ENCODE measurements around the gene EREG. TPM values are rescaled to one million over a fixed set of nuclear protein-coding genes. Genes with fewer than 3 reads are reported as not detected.

Gene EREG
- total and polyA plus RNA-seq, 2 donors: 0.16 to 0.38 TPM

DNA sequence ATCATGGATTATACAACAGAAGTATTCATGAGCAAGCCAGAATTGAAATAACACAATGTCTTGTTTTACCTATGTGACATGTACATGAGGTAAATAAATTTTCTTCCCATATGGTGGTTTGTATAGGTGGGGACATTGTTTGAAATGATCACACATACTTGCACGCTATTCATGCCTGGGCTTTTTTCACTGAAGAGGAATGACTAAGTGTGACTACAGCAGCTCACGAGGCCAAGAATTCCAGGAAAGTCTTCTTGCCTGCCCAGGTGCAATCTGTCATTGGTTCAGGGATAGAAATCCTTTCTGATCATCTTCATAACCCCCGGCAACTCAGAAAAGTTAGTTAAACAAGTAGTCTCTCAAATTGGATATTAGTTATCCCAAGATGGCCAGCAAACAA is 43.7 kb downstream of the EREG start:
- H3K27ac ChIP-seq (ENCODE audit: low read depth): no peak overlapping the region
- no peaks in the 10 kb centered on the region for H3K4me1 ChIP-seq (ENCODE audit: insufficient read depth)
- no peak for DNase-seq (ENCODE audit: extremely low spot score)
- H3K4me3 ChIP-seq (ENCODE audit: low read depth, low read length): no peak overlapping the region
- H3K36me3 ChIP-seq (ENCODE audit: insufficient read depth): no peaks in the 10 kb centered on the region
- WGBS: 84% methylated on average over 3 of the region's 3 CpGs

DNA sequence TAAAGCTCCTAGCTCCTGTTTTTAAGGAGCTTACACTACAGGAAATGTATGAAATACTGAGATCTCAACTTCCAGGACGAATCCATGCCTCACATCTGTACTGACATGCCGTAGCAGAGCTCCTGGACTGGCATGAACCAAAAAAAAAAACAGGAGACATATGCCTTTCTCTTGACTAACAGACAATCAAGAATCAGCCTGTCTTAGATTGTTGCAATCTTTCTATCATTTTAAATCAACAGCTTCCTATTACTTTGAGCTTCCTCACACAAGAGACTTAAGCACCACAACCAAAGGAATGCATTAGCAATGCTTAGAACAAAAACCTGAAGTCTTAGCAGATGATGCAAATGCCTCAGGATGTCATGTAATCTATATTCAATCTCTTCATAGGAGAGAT is 45.3 kb downstream of the EREG start:
- H3K4me3 ChIP-seq (ENCODE audit: low read depth, low read length): no peak overlapping the region
- H3K36me3 ChIP-seq (ENCODE audit: insufficient read depth): no peaks in the 10 kb centered on the region
- H3K4me1 ChIP-seq (ENCODE audit: insufficient read depth): no peaks in the 10 kb centered on the region
- 78% methylated on average over 2 of the region's 2 CpGs for WGBS
- no peak for DNase-seq (ENCODE audit: extremely low spot score)
- H3K27ac ChIP-seq (ENCODE audit: low read depth): no peak overlapping the region

- no peak for DNase-seq (ENCODE audit: extremely low spot score)
- Histone ChIP-seq H3K36me3 (ENCODE audit: insufficient read depth) (no peaks in the 10 kb centered on the region), H3K27ac (ENCODE audit: low read depth) (no peak overlapping the region), H3K4me3 (ENCODE audit: low read depth, low read length) (no peak overlapping the region), H3K4me1 (ENCODE audit: insufficient read depth) (no peaks in the 10 kb centered on the region)
These were observed 47.3 kb downstream of the EREG start for GRCh38 chr4:74412225-74412624.

GRCh38 chr4:74413265-74413664 is 48.3 kb downstream of the EREG start:
- H3K4me3 ChIP-seq (ENCODE audit: low read depth, low read length): no peak overlapping the region
- no peak overlapping the region for H3K27ac ChIP-seq (ENCODE audit: low read depth)
- no peak for DNase-seq (ENCODE audit: extremely low spot score)
- no peaks in the 10 kb centered on the region for H3K36me3 ChIP-seq (ENCODE audit: insufficient read depth)
- H3K4me1 ChIP-seq (ENCODE audit: insufficient read depth): no peaks in the 10 kb centered on the region

GRCh38 chr4:74414149-74414809 is 49.3 kb downstream of the EREG start:
- WGBS: 66% methylated on average over 5 of the region's 5 CpGs
- Histone ChIP-seq H3K4me3 (ENCODE audit: low read depth, low read length) (no peak overlapping the region), H3K4me1 (ENCODE audit: insufficient read depth) (no peaks in the 10 kb centered on the region), H3K36me3 (ENCODE audit: insufficient read depth) (no peaks in the 10 kb centered on the region), H3K27ac (ENCODE audit: low read depth) (no peak overlapping the region)
- no peak for DNase-seq (ENCODE audit: extremely low spot score)

- whole genome bisulfite sequencing: 85% methylated on average over 3 of the region's 3 CpGs
- H3K27ac ChIP-seq (ENCODE audit: low read depth): no peak overlapping the region
- H3K4me1 ChIP-seq (ENCODE audit: insufficient read depth): no peaks in the 10 kb centered on the region
- no peak overlapping the region for H3K4me3 ChIP-seq (ENCODE audit: low read depth, low read length)
- no peaks in the 10 kb centered on the region for H3K36me3 ChIP-seq (ENCODE audit: insufficient read depth)
- DNase-seq (ENCODE audit: extremely low spot score): no peak
These were observed 50.8 kb downstream of the EREG start for GRCh38 chr4:74415602-74416300.

DNA sequence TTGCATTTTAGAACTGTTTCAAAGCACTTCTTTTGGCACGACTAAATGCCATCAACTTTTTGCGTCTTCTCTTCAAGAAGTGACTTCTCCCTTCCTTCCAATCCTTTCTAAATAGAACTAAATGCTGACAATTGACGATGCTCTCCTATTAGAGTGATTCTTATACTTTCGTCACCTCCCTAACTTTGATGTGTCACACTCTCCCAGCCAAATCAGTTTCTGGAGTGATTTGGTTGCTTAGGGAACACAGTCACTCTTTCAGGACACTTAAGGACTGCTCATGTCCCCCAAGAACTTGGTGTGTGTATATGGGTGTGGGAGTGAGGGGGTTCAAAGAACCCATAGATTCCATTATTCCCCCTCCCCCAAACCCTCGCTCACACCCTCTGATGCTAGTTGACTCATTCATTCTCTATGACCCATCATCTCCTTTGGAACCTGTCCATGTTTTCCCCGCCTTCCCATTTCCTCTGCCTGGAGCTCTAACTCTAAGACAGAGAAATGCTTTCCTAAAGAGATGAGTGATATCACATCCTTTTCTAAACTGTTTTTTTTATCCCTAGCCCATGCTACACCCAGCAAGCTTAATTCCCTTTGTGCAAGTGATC is 53.2 kb downstream of the EREG start:
- 83% methylated on average over 6 of the region's 6 CpGs for WGBS
- DNase-seq (ENCODE audit: extremely low spot score): no peak
- Histone ChIP-seq H3K27ac (ENCODE audit: low read depth) (no peak overlapping the region), H3K36me3 (ENCODE audit: insufficient read depth) (no peaks in the 10 kb centered on the region), H3K4me3 (ENCODE audit: low read depth, low read length) (no peak overlapping the region), H3K4me1 (ENCODE audit: insufficient read depth) (no peaks in the 10 kb centered on the region)

DNA sequence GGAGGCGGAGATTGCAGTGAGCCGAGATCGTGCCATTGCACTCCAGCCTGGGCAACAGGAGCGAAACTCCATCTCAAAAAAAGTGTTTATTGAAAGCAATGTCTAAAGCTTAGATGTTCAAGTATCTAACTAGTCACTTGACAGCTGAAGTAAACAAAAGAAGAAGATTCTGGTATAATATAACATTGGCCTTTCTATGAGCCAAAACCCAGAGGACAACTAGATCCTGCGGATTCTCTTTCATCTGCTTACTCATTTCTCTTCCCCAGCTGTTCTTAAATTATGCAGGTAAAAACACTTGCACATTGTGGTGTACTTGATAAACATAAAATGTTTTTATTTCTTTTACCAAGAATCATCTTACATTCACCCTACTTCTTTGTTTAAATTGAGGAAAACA is 55.9 kb downstream of the EREG start:
- H3K27ac ChIP-seq (ENCODE audit: low read depth): no peak overlapping the region
- WGBS: 57% methylated on average over 5 of the region's 5 CpGs
- no peaks in the 10 kb centered on the region for H3K36me3 ChIP-seq (ENCODE audit: insufficient read depth)
- DNase-seq (ENCODE audit: extremely low spot score): no peak
- H3K4me1 ChIP-seq (ENCODE audit: insufficient read depth): no peaks in the 10 kb centered on the region
- no peak overlapping the region for H3K4me3 ChIP-seq (ENCODE audit: low read depth, low read length)

DNA sequence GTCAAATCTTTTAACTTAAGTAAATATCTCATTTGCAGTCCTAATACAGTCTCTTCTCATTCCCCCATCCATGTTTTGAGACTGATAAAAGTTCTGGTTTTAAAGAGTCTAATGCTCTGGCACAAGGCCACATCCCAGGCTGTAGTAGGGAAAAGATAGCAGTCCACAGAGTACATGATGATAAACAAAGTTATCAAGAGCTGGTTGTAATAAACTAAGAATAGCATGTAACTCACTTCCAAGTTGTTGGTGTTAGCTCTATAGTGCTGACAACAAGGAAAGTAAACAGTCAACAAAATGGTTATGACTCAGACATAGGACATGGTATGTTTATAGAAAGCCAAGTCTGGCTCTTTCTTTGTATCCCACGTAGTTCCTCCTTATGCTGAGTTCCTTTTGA is 58.2 kb downstream of the EREG start:
- DNase-seq (ENCODE audit: extremely low spot score): no peak
- Histone ChIP-seq H3K27ac (ENCODE audit: low read depth) (peak overlapping the region; percentile 10), H3K4me1 (ENCODE audit: insufficient read depth) (no peaks in the 10 kb centered on the region), H3K36me3 (ENCODE audit: insufficient read depth) (no peaks in the 10 kb centered on the region), H3K4me3 (ENCODE audit: low read depth, low read length) (no peak overlapping the region)
- 12% methylated on average over 1 of the region's 1 CpG for WGBS

GRCh38 chr4:74424111-74424510 is 59.2 kb downstream of the EREG start:
- Histone ChIP-seq H3K4me1 (ENCODE audit: insufficient read depth) (no peaks in the 10 kb centered on the region), H3K36me3 (ENCODE audit: insufficient read depth) (no peaks in the 10 kb centered on the region), H3K27ac (ENCODE audit: low read depth) (no peak overlapping the region), H3K4me3 (ENCODE audit: low read depth, low read length) (no peak overlapping the region)
- 95% methylated on average over 2 of the region's 2 CpGs for WGBS
- no peak for DNase-seq (ENCODE audit: extremely low spot score)

GRCh38 chr4:74426101-74426500 is 61.2 kb downstream of the EREG start:
- no peak overlapping the region for H3K27ac ChIP-seq (ENCODE audit: low read depth)
- no peaks in the 10 kb centered on the region for H3K4me1 ChIP-seq (ENCODE audit: insufficient read depth)
- DNase-seq (ENCODE audit: extremely low spot score): no peak
- no peak overlapping the region for H3K4me3 ChIP-seq (ENCODE audit: low read depth, low read length)
- no peaks in the 10 kb centered on the region for H3K36me3 ChIP-seq (ENCODE audit: insufficient read depth)
- WGBS: 68% methylated on average over 1 of the region's 1 CpG

DNA sequence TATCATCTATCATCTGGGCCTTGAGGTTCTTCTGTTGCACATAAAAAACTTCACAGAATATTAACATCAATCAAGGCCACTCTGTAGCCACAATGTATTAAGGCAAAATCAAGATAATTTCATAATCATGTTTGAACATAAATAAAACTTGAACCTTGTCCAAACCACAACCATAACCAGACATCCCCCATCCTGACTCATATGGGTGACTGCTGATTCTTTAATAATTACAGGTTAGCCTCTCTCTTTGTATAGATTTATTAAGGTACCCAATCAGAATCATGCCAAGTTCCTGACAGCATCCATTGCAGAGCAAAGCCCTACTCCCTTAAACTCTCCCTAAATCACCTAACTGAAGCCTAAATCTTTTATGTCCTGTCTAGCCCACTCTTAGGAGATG is 63.3 kb downstream of the EREG start:
- Histone ChIP-seq H3K4me1 (ENCODE audit: insufficient read depth) (no peaks in the 10 kb centered on the region), H3K27ac (ENCODE audit: low read depth) (no peak overlapping the region), H3K4me3 (ENCODE audit: low read depth, low read length) (no peak overlapping the region), H3K36me3 (ENCODE audit: insufficient read depth) (no peaks in the 10 kb centered on the region)
- no peak for DNase-seq (ENCODE audit: extremely low spot score)

DNA sequence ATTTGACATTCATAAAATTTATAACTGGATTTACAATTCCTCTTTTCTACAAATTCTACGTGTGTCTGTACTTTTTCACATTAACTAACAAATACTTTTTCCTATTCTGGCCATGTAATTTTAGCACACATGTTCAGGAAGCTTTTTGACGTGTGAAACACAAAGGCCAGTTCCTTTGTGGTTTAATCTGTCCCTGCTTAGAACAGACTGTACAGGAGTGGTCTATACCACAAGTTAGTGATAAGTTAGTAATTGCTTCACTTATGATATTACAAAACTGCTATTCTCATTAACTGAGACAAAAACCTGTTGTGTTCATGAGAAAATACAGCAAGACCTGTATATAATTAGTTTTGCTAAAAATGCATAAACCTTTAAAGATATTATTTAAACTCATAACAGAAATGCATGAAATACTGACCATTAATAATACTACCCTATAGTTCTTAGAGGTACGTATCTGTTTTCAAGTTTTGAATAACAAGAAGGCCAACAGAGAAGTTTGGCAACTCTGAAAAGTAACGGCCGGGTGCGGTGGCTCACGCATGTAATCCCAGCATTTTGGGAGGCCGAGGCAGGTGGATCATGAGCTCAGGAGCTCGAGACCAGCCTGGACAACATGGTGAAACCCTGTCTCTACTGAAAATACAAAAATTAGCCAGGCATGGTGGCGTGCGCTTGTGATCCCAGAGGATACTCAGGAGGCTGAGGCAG is 66.3 kb downstream of the EREG start:
- no peak overlapping the region for H3K27ac ChIP-seq (ENCODE audit: low read depth)
- no peak for DNase-seq (ENCODE audit: extremely low spot score)
- WGBS: 81% methylated on average over 11 of the region's 11 CpGs
- H3K4me3 ChIP-seq (ENCODE audit: low read depth, low read length): no peak overlapping the region
- H3K36me3 ChIP-seq (ENCODE audit: insufficient read depth): no peaks in the 10 kb centered on the region
- no peaks in the 10 kb centered on the region for H3K4me1 ChIP-seq (ENCODE audit: insufficient read depth)

GRCh38 chr4:74433043-74433442 is 68.1 kb downstream of the EREG start:
- WGBS: 75% methylated on average over 2 of the region's 2 CpGs
- no peak overlapping the region for H3K4me3 ChIP-seq (ENCODE audit: low read depth, low read length)
- H3K27ac ChIP-seq (ENCODE audit: low read depth): no peak overlapping the region

More at GRCh38 chr4:74433043-74433442, 68.1 kb downstream of the EREG start:
- Histone ChIP-seq H3K4me1 (ENCODE audit: insufficient read depth) (no peaks in the 10 kb centered on the region), H3K36me3 (ENCODE audit: insufficient read depth) (no peaks in the 10 kb centered on the region)
- DNase-seq (ENCODE audit: extremely low spot score): no peak

Data from urinary bladder (tissue), 4 donors.